ENCODE data around the gene OR10A6. TPM values are rescaled to one million over a fixed set of nuclear protein-coding genes. Genes with fewer than 3 reads are reported as not detected.

OR10A6 gene
- total RNA-seq, 1 donor from 2014 or later: not detected

- no peak for TF ChIP-seq CTCF (IDR thresholded peaks at IDR 0.05; ENCODE audit: insufficient read depth, low read length, poor library complexity, severe bottlenecking)
- no peak for DNase-seq (ENCODE audit: low read depth)
- Histone ChIP-seq H3K4me3 (ENCODE audit: low read depth, low read length) (no peak overlapping the region), H3K36me3 (ENCODE audit: control insufficient read depth, insufficient read depth, low read length) (no peaks in the 10 kb centered on the region), H3K27me3 (ENCODE audit: control insufficient read depth, insufficient read depth, low read length) (no peaks in the 10 kb centered on the region)
These were observed 38.9 kb downstream of the OR10A6 start for GRCh38 chr11:7892059-7892699.

GRCh38 chr11:7890417-7891172 is 40.5 kb downstream of the OR10A6 start:
- no peak for TF ChIP-seq CTCF (IDR thresholded peaks at IDR 0.05; ENCODE audit: insufficient read depth, low read length, poor library complexity, severe bottlenecking)
- Histone ChIP-seq H3K27me3 (ENCODE audit: control insufficient read depth, insufficient read depth, low read length) (no peaks in the 10 kb centered on the region), H3K36me3 (ENCODE audit: control insufficient read depth, insufficient read depth, low read length) (no peaks in the 10 kb centered on the region), H3K4me3 (ENCODE audit: low read depth, low read length) (no peak overlapping the region)
- peak; percentile 21 for DNase-seq (ENCODE audit: low read depth)

GRCh38 chr11:7889985-7890384 is 41.1 kb downstream of the OR10A6 start:
- H3K36me3 ChIP-seq (ENCODE audit: control insufficient read depth, insufficient read depth, low read length): no peaks in the 10 kb centered on the region
- H3K27me3 ChIP-seq (ENCODE audit: control insufficient read depth, insufficient read depth, low read length): no peaks in the 10 kb centered on the region
- DNase-seq (ENCODE audit: low read depth): no peak
- TF ChIP-seq CTCF (IDR thresholded peaks at IDR 0.05; ENCODE audit: insufficient read depth, low read length, poor library complexity, severe bottlenecking): no peak
- H3K4me3 ChIP-seq (ENCODE audit: low read depth, low read length): no peak overlapping the region

- no peak for DNase-seq (ENCODE audit: low read depth)
- Histone ChIP-seq H3K4me3 (ENCODE audit: low read depth, low read length) (no peak overlapping the region), H3K36me3 (ENCODE audit: control insufficient read depth, insufficient read depth, low read length) (no peaks in the 10 kb centered on the region), H3K27me3 (ENCODE audit: control insufficient read depth, insufficient read depth, low read length) (peaks cover 2% of the 10 kb centered on the region)
- no peak for TF ChIP-seq CTCF (IDR thresholded peaks at IDR 0.05; ENCODE audit: insufficient read depth, low read length, poor library complexity, severe bottlenecking)
These were observed 48.2 kb downstream of the OR10A6 start for GRCh38 chr11:7882860-7883259.

Other genes starting within 250 kb of the OR10A6 start
- not detected in 2 replicates for gene OVCH2, start 224.8 kb downstream of the OR10A6 start, total RNA-seq
- not detected in 2 replicates for gene OR5P2, start 134.3 kb downstream of the OR10A6 start, total RNA-seq
- not detected in 2 replicates for gene OR5P3, start 100.4 kb downstream of the OR10A6 start, total RNA-seq
- gene OR10A3, start 10.4 kb upstream of the OR10A6 start, total RNA-seq: not detected in 2 replicates
- not detected in 2 replicates for gene NLRP10, start 34.2 kb upstream of the OR10A6 start, total RNA-seq
- gene EIF3F, start 56.1 kb upstream of the OR10A6 start, total RNA-seq: 334 and 372 TPM in 2 replicates
- 3.3 and 3.6 TPM in 2 replicates for gene TUB, start 149.9 kb upstream of the OR10A6 start, total RNA-seq
- gene RIC3, start 237.8 kb upstream of the OR10A6 start, total RNA-seq: 10.2 and 19.5 TPM in 2 replicates

All from kidney epithelial cell (primary cell).